ENCODE measurements around the gene PVALB. TPM values are rescaled to one million over a fixed set of nuclear protein-coding genes. Genes with fewer than 3 reads are reported as not detected.

Gene PVALB
- total RNA-seq, 4 donors from 2014 or later, result not detected

DNA sequence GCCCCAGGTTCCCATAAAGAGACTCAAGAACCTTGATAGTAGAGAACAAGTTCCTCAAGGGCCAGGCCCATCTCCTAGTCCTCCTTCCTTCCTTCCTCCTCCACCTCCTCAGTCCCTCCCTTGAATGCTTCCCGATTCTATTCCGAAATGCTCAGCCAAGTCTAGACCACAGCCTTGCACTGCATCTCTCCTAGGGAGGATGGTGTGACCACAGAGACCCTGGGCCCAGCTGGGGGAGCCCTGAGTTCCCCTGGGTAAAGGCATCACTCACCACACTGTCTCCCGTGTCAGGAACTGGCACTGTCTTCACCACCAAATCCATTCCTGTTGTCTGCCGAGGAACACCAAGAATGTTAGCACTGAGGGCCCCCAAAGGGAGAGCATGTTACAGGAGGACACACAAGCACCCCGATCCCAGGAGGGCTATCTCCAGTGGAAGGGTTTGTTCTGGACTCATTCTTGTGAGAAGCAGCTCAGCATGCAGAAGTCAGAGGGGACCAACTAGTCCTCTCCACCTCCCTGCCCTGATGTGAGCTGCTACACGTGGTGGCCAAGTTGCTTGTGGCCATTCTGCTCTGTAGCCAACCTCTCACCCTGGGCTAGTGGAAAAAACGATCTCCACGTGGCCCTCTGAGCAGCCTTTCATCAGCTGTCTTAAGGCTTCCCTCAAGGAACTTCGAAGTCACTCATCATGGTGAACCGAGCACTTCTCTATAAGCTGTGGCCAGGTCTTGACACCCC is 49.6 kb downstream of the PVALB start:
- Histone ChIP-seq H3K36me3 (peaks cover 0 to 31% (median 5%) of the 10 kb centered on the region in 3 donors), H3K4me1 (peaks cover 5 to 26% (median 18%) of the 10 kb centered on the region in 3 donors), H3K4me3 (no peak overlapping the region), H3K9me3 (no peaks in the 10 kb centered on the region), H3K27ac (no peak overlapping the region), H3K27me3 (no peaks in the 10 kb centered on the region)
- 85 to 89% methylated on average over 6 to 7 of the region's 10 CpGs for WGBS, 2 donors
- DNase-seq, result no peak
- intact Hi-C loops (cut with DNase I), result loop anchor here (10.0 kb wide), 1 partner anchor 212 kb away; no protein-coding TSS in a partner anchor
- TF ChIP-seq, protein P1, sequence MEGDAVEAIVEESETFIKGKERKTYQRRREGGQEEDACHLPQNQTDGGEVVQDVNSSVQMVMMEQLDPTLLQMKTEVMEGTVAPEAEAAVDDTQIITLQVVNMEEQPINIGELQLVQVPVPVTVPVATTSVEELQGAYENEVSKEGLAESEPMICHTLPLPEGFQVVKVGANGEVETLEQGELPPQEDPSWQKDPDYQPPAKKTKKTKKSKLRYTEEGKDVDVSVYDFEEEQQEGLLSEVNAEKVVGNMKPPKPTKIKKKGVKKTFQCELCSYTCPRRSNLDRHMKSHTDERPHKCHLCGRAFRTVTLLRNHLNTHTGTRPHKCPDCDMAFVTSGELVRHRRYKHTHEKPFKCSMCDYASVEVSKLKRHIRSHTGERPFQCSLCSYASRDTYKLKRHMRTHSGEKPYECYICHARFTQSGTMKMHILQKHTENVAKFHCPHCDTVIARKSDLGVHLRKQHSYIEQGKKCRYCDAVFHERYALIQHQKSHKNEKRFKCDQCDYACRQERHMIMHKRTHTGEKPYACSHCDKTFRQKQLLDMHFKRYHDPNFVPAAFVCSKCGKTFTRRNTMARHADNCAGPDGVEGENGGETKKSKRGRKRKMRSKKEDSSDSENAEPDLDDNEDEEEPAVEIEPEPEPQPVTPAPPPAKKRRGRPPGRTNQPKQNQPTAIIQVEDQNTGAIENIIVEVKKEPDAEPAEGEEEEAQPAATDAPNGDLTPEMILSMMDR (IDR thresholded peaks at IDR 0.05), result no peak
- no peak for TF ChIP-seq POLR2A (IDR thresholded peaks at IDR 0.05)

- no peak for DNase-seq
- TF ChIP-seq, protein P1 (IDR thresholded peaks at IDR 0.05), result no peak
- no peak for TF ChIP-seq POLR2A (IDR thresholded peaks at IDR 0.05)
- Histone ChIP-seq H3K27ac (no peak overlapping the region), H3K27me3 (no peaks in the 10 kb centered on the region), H3K4me3 (no peak overlapping the region), H3K4me1 (peaks cover 5 to 35% (median 20%) of the 10 kb centered on the region in 3 donors), H3K9me3 (no peaks in the 10 kb centered on the region), H3K36me3 (peaks cover 0 to 31% (median under 1%) of the 10 kb centered on the region in 3 donors)
- WGBS, 2 donors, result 62 to 70% methylated on average over 10 to 11 of the region's 11 CpGs
- intact Hi-C loops (cut with DNase I), result loop anchor here (10.0 kb wide), 1 partner anchor 211 kb away; no protein-coding TSS in a partner anchor
Measured at GRCh38 chr22:36765943-36766450, 50.8 kb downstream of the PVALB start.

DNA sequence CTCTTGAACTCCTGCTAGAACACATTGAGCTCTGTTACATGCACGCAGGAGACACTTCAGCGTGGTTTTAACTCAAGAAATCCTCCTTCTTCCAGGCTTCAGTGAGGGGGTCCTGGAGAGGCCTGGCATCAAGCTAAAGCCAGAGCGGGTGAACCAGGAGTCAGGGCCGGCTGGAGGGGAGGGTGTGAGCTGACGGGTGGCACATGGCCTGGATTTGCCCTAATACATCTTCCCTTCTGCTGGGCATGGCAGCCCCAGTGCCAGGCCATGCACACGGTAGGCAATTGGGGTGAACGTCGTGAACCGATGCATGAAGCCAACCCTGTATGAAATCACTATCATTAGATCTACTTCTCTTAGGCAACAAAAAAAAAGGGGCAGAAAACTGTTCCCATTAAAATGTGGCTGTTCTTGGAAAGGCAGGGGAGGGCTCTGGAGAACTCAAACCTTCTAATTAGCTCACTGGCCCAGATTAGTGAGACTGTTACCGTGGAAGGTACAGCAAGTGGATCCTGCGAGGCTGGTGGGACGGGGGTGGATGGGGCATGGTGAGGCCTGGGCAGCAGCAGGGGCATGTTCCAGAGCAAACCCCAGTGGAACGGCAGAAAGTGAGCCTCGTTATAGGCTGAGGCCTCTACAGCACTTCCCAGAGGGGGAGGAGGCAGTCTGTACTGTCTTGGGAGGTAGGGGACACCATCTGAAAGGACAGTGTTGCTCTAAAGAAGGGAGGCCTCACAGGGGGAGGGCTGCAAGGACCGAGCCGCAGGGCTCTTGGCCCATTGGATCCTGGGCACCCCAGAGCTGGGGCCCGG is 51.5 kb downstream of the PVALB start:
- no peak for DNase-seq
- WGBS, 2 donors, result 92% methylated on average over 8 to 10 of the region's 17 CpGs
- H3K4me3 ChIP-seq, result no peak overlapping the region
- peaks cover 5 to 42% (median 20%) of the 10 kb centered on the region in 3 donors for H3K4me1 ChIP-seq
- intact Hi-C loops (cut with DNase I), result loop anchor here (10.0 kb wide), 1 partner anchor 211 kb away; no protein-coding TSS in a partner anchor
- H3K27ac ChIP-seq, result no peak overlapping the region
- TF ChIP-seq, protein P1 (IDR thresholded peaks at IDR 0.05), result no peak
- no peak for TF ChIP-seq POLR2A (IDR thresholded peaks at IDR 0.05)
- peaks cover 0 to 31% (median 0%) of the 10 kb centered on the region in 3 donors for H3K36me3 ChIP-seq
- no peaks in the 10 kb centered on the region for H3K27me3 ChIP-seq
- H3K9me3 ChIP-seq, result no peaks in the 10 kb centered on the region

- intact Hi-C loops (cut with DNase I), result loop anchor here (10.0 kb wide), 1 partner anchor 210 kb away; no protein-coding TSS in a partner anchor
- TF ChIP-seq, protein P1 (IDR thresholded peaks at IDR 0.05), result no peak
- TF ChIP-seq POLR2A (IDR thresholded peaks at IDR 0.05), result no peak
- H3K9me3 ChIP-seq, result no peaks in the 10 kb centered on the region
- H3K4me1 ChIP-seq, result peaks cover 5 to 49% (median 20%) of the 10 kb centered on the region in 3 donors
- H3K4me3 ChIP-seq, result no peak overlapping the region
- no peak for DNase-seq
- no peaks in the 10 kb centered on the region for H3K27me3 ChIP-seq
- peaks cover 0 to 31% (median 0%) of the 10 kb centered on the region in 3 donors for H3K36me3 ChIP-seq
- H3K27ac ChIP-seq, result peak overlapping the region in 1 of 4 donors; percentile 44
- WGBS, 2 donors, result 57 to 92% methylated on average over 1 to 4 of the region's 6 CpGs
Measured at GRCh38 chr22:36764641-36765040, 52.2 kb downstream of the PVALB start.
